HCT116 (cell line): Measurements from ENCODE around the gene OR5H6.

Experiments
- CTCF ChIP-seq, 3 experiments: fragments of 200-600 bp in 1 of 3; sonication (generic) in 1 of 3; IDR thresholded peaks in 2 of 3; conservative IDR thresholded peaks in 1 of 3; 2 replicates each; pipeline ENCODE4 v1.5.1; 2012 to 2017; ENCODE audit warnings: low read depth in 2 of 3, low read length in 2 of 3, antibody characterized with exemption in 1 of 3, borderline replicate concordance in 1 of 3, control low read depth in 1 of 3, mild to moderate bottlenecking in 1 of 3, mixed read lengths in 1 of 3, mixed run types in 1 of 3, moderate library complexity in 1 of 3; ENCODE audit not compliant: insufficient read depth in 1 of 3
- EGR1 ChIP-seq: IDR thresholded peaks from 2 replicates; pipeline ENCODE4 v1.6.1; 2012; ENCODE audit warnings: low read depth
- FOSL1 ChIP-seq: IDR thresholded peaks from 2 replicates; pipeline ENCODE4 v1.6.1; 2012; ENCODE audit warnings: low read depth
- POLR2A ChIP-seq: IDR thresholded peaks from 2 replicates; pipeline ENCODE4 v1.7.0; 2011; ENCODE audit warnings: borderline replicate concordance; ENCODE audit not compliant: insufficient read depth, insufficient read length; ENCODE audit errors: extremely low read depth
- REST ChIP-seq: IDR thresholded peaks from 2 replicates; pipeline ENCODE4 v1.6.1; 2012; ENCODE audit warnings: low read depth
- ZFX ChIP-seq: fragments of 450-650 bp; IDR thresholded peaks from 2 replicates; pipeline ENCODE4 v1.6.1; 2017

GRCh38 chr3:98240131-98240530, 23.9 kb upstream of the OR5H6 start:
- no peak for TF ChIP-seq POLR2A
- no peak for TF ChIP-seq CTCF (IDR thresholded peaks at IDR 0.05 in 2 of 3, conservative IDR thresholded peaks at IDR 0.05 in 1 of 3; ENCODE audit: borderline replicate concordance in 1 of 3, insufficient read depth in 1 of 3, low read depth in 2 of 3, low read length in 2 of 3)
- no peak for TF ChIP-seq REST
- no peak for TF ChIP-seq EGR1
- no peak for TF ChIP-seq FOSL1
- TF ChIP-seq ZFX, result no peak
